ENCODE measurements around the gene RNF222. TPM values are rescaled to one million over a fixed set of nuclear protein-coding genes. Genes with fewer than 3 reads are reported as not detected.

Gene RNF222
- total RNA-seq, 1 donor from 2014 or later = not detected

- Mint-ChIP-seq H3K36me3 (ENCODE audit: unreplicated experiment) (peaks cover 17% of the 10 kb centered on the region), H3K27me3 (ENCODE audit: unreplicated experiment) (no peaks in the 10 kb centered on the region), H3K27ac (ENCODE audit: unreplicated experiment) (peak overlapping the region; percentile 21), H3K4me3 (ENCODE audit: unreplicated experiment) (no peak overlapping the region), H3K9me3 (ENCODE audit: unreplicated experiment) (no peaks in the 10 kb centered on the region), H3K4me1 (ENCODE audit: unreplicated experiment) (peaks cover 33% of the 10 kb centered on the region)
- no peak for DNase-seq (ENCODE audit: extremely low spot score, unreplicated experiment)
- no peak for TF ChIP-seq CTCF (IDR thresholded peaks at IDR 0.05)
Measured at GRCh38 chr17:8441690-8442089, 44.1 kb upstream of the RNF222 start.

- TF ChIP-seq CTCF (IDR thresholded peaks at IDR 0.05) = no peak
- Mint-ChIP-seq H3K4me1 (ENCODE audit: unreplicated experiment) (peaks cover 41% of the 10 kb centered on the region), H3K36me3 (ENCODE audit: unreplicated experiment) (peaks cover 13% of the 10 kb centered on the region), H3K27ac (ENCODE audit: unreplicated experiment) (no peak overlapping the region), H3K27me3 (ENCODE audit: unreplicated experiment) (no peaks in the 10 kb centered on the region), H3K4me3 (ENCODE audit: unreplicated experiment) (no peak overlapping the region), H3K9me3 (ENCODE audit: unreplicated experiment) (no peaks in the 10 kb centered on the region)
- DNase-seq (ENCODE audit: extremely low spot score, unreplicated experiment) = no peak
Measured at GRCh38 chr17:8439681-8440080, 42.1 kb upstream of the RNF222 start.

GRCh38 chr17:8438441-8438840 is 40.8 kb upstream of the RNF222 start:
- no peak overlapping the region for H3K4me3 Mint-ChIP-seq (ENCODE audit: unreplicated experiment)
- no peak for TF ChIP-seq CTCF (IDR thresholded peaks at IDR 0.05)
- peaks cover 40% of the 10 kb centered on the region for H3K4me1 Mint-ChIP-seq (ENCODE audit: unreplicated experiment)
- H3K9me3 Mint-ChIP-seq (ENCODE audit: unreplicated experiment) = no peaks in the 10 kb centered on the region
- H3K36me3 Mint-ChIP-seq (ENCODE audit: unreplicated experiment) = peaks cover 10% of the 10 kb centered on the region
- H3K27ac Mint-ChIP-seq (ENCODE audit: unreplicated experiment) = no peak overlapping the region
- H3K27me3 Mint-ChIP-seq (ENCODE audit: unreplicated experiment) = no peaks in the 10 kb centered on the region
- DNase-seq (ENCODE audit: extremely low spot score, unreplicated experiment) = no peak

- Mint-ChIP-seq H3K27me3 (ENCODE audit: unreplicated experiment) (peaks cover 4% of the 10 kb centered on the region), H3K27ac (ENCODE audit: unreplicated experiment) (peak overlapping the region; percentile 98), H3K4me3 (ENCODE audit: unreplicated experiment) (peak overlapping the region; percentile 94), H3K4me1 (ENCODE audit: unreplicated experiment) (peaks cover 34% of the 10 kb centered on the region), H3K36me3 (ENCODE audit: unreplicated experiment) (peaks cover 10% of the 10 kb centered on the region), H3K9me3 (ENCODE audit: unreplicated experiment) (no peaks in the 10 kb centered on the region)
- no peak for DNase-seq (ENCODE audit: extremely low spot score, unreplicated experiment)
- no peak for TF ChIP-seq CTCF (IDR thresholded peaks at IDR 0.05)
Measured at GRCh38 chr17:8436844-8437171, 39.2 kb upstream of the RNF222 start.

GRCh38 chr17:8436169-8436843 is 38.7 kb upstream of the RNF222 start:
- peak overlapping the region; percentile 94 for H3K4me3 Mint-ChIP-seq (ENCODE audit: unreplicated experiment)
- H3K27me3 Mint-ChIP-seq (ENCODE audit: unreplicated experiment) = peaks cover 4% of the 10 kb centered on the region
- DNase-seq (ENCODE audit: extremely low spot score, unreplicated experiment) = peak; percentile 90
- peaks cover 10% of the 10 kb centered on the region for H3K36me3 Mint-ChIP-seq (ENCODE audit: unreplicated experiment)
- peak overlapping the region; percentile 98 for H3K27ac Mint-ChIP-seq (ENCODE audit: unreplicated experiment)
- peaks cover 31% of the 10 kb centered on the region for H3K4me1 Mint-ChIP-seq (ENCODE audit: unreplicated experiment)
- no peaks in the 10 kb centered on the region for H3K9me3 Mint-ChIP-seq (ENCODE audit: unreplicated experiment)
- TF ChIP-seq CTCF (IDR thresholded peaks at IDR 0.05) = no peak
